ENCODE data around the gene ANKRD45.

GRCh38 chr1:173580071-173580470 lies 89.6 kb downstream of the ANKRD45 start:
- TF ChIP-seq CTCF (IDR thresholded peaks at IDR 0.05) (no peak), POLR2A (IDR thresholded peaks at IDR 0.05) (no peak)

All from esophagus squamous epithelium (tissue), 4 donors.